Vagina (tissue), 2 donors: ENCODE results near the gene FMNL2. TPM values are rescaled to one million over a fixed set of nuclear protein-coding genes. Genes with fewer than 3 reads are reported as not detected.

Source experiments
- DNase-seq, 2 donors: peaks; one replicate each; pipeline ENCODE4 v3.0.0-alpha.2; 2017; ENCODE audit errors: extremely low spot score in 2 of 2
- H3K27ac ChIP-seq: fragments of 200-600 bp; sonication (generic); one replicate; pipeline ENCODE4 v1.5.1; 2019
- H3K27me3 ChIP-seq: fragments of 200-600 bp; sonication (generic); one replicate; pipeline ENCODE4 v1.5.1; 2019
- H3K36me3 ChIP-seq, 2 donors: fragments of 200-600 bp; sonication (generic); one replicate each; pipeline ENCODE4 v1.5.1; 2017 to 2019
- H3K4me1 ChIP-seq: fragments of 200-600 bp; sonication (generic); one replicate; pipeline ENCODE4 v1.5.1; 2019
- H3K4me3 ChIP-seq, 2 donors: fragments of 200-600 bp; sonication (generic); 1 replicate in 1 of 2; 2 replicates in 1 of 2; pipeline ENCODE4 v1.5.1; 2016 to 2019
- H3K9me3 ChIP-seq: fragments of 200-600 bp; sonication (generic); one replicate; pipeline ENCODE4 v1.5.1; 2019
- POLR2A ChIP-seq, 2 donors: fragments of 450-650 bp; IDR thresholded peaks; one replicate each; pipeline ENCODE4 v1.6.1; 2017; ENCODE audit warnings: antibody characterized with exemption in 2 of 2, mild to moderate bottlenecking in 2 of 2, moderate library complexity in 2 of 2
- POLR2AphosphoS5 ChIP-seq, 2 donors: sonication (generic); formaldehyde crosslinking; IDR thresholded peaks; one replicate each; pipeline ENCODE4 v1.9.0; 2017; ENCODE audit warnings: antibody characterized with exemption in 2 of 2, mild to moderate bottlenecking in 2 of 2, low read depth in 1 of 2; ENCODE audit not compliant: insufficient read depth in 1 of 2
- intact Hi-C: fragments of 100-400 bp; cut with DNase I; formaldehyde crosslinking; loops from one replicate; pipeline ENCODE4 v1.15.1; 2023
- total RNA-seq: library from RNA; depleted of rRNA; stranded (reverse); fragments of >200 nt; gene quantifications from one replicate; pipeline ENCODE4 v1.2.3, GENCODE V29; 2016
- TF ChIP-seq, protein P1 (sequence below), 3 experiments: fragments of 450-650 bp in 2 of 3; fragments of 200-600 bp in 1 of 3; sonication (generic) in 1 of 3; IDR thresholded peaks; one replicate each; pipeline ENCODE4 v1.5.1; 2017 to 2019; ENCODE audit warnings: antibody characterized with exemption in 3 of 3, mild to moderate bottlenecking in 2 of 3, moderate library complexity in 2 of 3

The FMNL2 gene
- total RNA-seq, 1 donor from 2014 or later = 35.4 TPM

DNA sequence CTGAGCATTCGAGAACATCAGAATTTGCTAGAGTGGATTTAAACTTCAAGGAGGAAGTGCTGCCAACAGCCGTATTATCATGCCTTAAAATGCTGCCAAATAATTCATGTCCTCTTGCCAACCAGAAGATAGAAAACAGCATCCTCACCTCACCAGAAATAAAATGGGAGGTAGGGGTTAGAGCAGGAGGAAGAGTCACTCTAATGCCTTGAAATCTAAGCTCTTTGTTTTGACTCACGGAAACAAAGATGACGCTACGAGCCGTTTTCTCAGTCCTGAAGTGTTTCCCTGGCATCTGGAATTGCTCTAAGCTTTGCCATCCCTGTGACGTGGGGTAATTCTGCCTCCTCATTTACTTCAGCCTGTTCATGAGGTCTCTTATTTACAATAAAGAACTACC is 285.2 kb downstream of the FMNL2 start:
- intact Hi-C loops = no loop called here
- TF ChIP-seq, protein P1, sequence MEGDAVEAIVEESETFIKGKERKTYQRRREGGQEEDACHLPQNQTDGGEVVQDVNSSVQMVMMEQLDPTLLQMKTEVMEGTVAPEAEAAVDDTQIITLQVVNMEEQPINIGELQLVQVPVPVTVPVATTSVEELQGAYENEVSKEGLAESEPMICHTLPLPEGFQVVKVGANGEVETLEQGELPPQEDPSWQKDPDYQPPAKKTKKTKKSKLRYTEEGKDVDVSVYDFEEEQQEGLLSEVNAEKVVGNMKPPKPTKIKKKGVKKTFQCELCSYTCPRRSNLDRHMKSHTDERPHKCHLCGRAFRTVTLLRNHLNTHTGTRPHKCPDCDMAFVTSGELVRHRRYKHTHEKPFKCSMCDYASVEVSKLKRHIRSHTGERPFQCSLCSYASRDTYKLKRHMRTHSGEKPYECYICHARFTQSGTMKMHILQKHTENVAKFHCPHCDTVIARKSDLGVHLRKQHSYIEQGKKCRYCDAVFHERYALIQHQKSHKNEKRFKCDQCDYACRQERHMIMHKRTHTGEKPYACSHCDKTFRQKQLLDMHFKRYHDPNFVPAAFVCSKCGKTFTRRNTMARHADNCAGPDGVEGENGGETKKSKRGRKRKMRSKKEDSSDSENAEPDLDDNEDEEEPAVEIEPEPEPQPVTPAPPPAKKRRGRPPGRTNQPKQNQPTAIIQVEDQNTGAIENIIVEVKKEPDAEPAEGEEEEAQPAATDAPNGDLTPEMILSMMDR (IDR thresholded peaks at IDR 0.05) = no peak
- TF ChIP-seq POLR2A (IDR thresholded peaks at IDR 0.05) (no peak), POLR2AphosphoS5 (IDR thresholded peaks at IDR 0.05; ENCODE audit: insufficient read depth in 1 of 2, low read depth in 1 of 2) (peak in 1 of 2 donors; percentile 13)
- peaks cover 0 to 14% of the 10 kb centered on the region in 2 donors for H3K36me3 ChIP-seq

GRCh38 chr2:152620985-152621384 is 286.0 kb downstream of the FMNL2 start:
- H3K27me3 ChIP-seq = no peaks in the 10 kb centered on the region
- DNase-seq = peak in 1 of 2 donors; percentile 77
- no peaks in the 10 kb centered on the region for H3K9me3 ChIP-seq
- intact Hi-C loops = no loop called here
- H3K36me3 ChIP-seq = peaks cover 0 to 14% of the 10 kb centered on the region in 2 donors
- TF ChIP-seq POLR2A (IDR thresholded peaks at IDR 0.05) = no peak
- TF ChIP-seq, protein P1 (IDR thresholded peaks at IDR 0.05) = no peak
- TF ChIP-seq POLR2AphosphoS5 (IDR thresholded peaks at IDR 0.05; ENCODE audit: insufficient read depth in 1 of 2, low read depth in 1 of 2) = no peak
- no peaks in the 10 kb centered on the region for H3K4me1 ChIP-seq
- no peak overlapping the region for H3K4me3 ChIP-seq
- H3K27ac ChIP-seq = no peak overlapping the region

More for the DNA sequence above, 285.2 kb downstream of the FMNL2 start:
- DNase-seq = no peak
- Histone ChIP-seq H3K4me1 (no peaks in the 10 kb centered on the region), H3K27ac (no peak overlapping the region), H3K9me3 (no peaks in the 10 kb centered on the region), H3K27me3 (no peaks in the 10 kb centered on the region), H3K4me3 (no peak overlapping the region)

DNA sequence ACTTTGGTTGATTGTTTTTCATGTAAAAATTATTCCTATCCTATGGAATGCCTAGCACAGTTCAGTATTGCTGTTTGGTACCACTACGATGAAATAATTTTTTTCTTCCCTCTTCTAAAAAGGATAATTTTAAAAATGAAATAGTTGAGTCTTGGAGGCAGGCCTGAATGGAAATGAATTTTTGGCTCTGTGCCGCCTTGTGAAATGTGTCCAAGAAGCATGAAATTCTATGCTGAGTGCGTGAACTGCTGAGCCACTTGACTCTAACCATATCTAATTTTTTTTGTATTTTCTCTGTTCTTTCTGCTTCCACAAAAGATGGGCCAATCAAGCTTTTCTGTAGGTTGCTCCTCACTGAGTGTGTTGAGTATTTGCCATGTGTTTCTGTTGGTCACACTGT is 287.2 kb downstream of the FMNL2 start:
- Histone ChIP-seq H3K27ac (no peak overlapping the region), H3K4me3 (no peak overlapping the region), H3K9me3 (no peaks in the 10 kb centered on the region), H3K36me3 (peaks cover 0 to 13% of the 10 kb centered on the region in 2 donors), H3K4me1 (no peaks in the 10 kb centered on the region), H3K27me3 (no peaks in the 10 kb centered on the region)
- TF ChIP-seq POLR2A (IDR thresholded peaks at IDR 0.05) (no peak), POLR2AphosphoS5 (IDR thresholded peaks at IDR 0.05; ENCODE audit: insufficient read depth in 1 of 2, low read depth in 1 of 2) (no peak)
- TF ChIP-seq, protein P1 (IDR thresholded peaks at IDR 0.05) = no peak
- DNase-seq = no peak
- intact Hi-C loops = no loop called here

GRCh38 chr2:152623076-152623740 is 288.2 kb downstream of the FMNL2 start:
- H3K36me3 ChIP-seq = peaks cover 0 to 8% of the 10 kb centered on the region in 2 donors
- no peak overlapping the region for H3K4me3 ChIP-seq
- peak in 1 of 2 donors; percentile 56 for DNase-seq
- no peaks in the 10 kb centered on the region for H3K4me1 ChIP-seq
- TF ChIP-seq, protein P1 (IDR thresholded peaks at IDR 0.05) = no peak
- no peak for TF ChIP-seq POLR2AphosphoS5 (IDR thresholded peaks at IDR 0.05; ENCODE audit: insufficient read depth in 1 of 2, low read depth in 1 of 2)
- TF ChIP-seq POLR2A (IDR thresholded peaks at IDR 0.05) = no peak
- no peaks in the 10 kb centered on the region for H3K9me3 ChIP-seq
- no peak overlapping the region for H3K27ac ChIP-seq
- no peaks in the 10 kb centered on the region for H3K27me3 ChIP-seq
- intact Hi-C loops = no loop called here

- no peak for DNase-seq
- H3K4me1 ChIP-seq = no peaks in the 10 kb centered on the region
- intact Hi-C loops = no loop called here
- no peaks in the 10 kb centered on the region for H3K9me3 ChIP-seq
- TF ChIP-seq POLR2AphosphoS5 (IDR thresholded peaks at IDR 0.05; ENCODE audit: insufficient read depth in 1 of 2, low read depth in 1 of 2) (no peak), POLR2A (IDR thresholded peaks at IDR 0.05) (no peak)
- TF ChIP-seq, protein P1 (IDR thresholded peaks at IDR 0.05) = no peak
- no peak overlapping the region for H3K4me3 ChIP-seq
- H3K27me3 ChIP-seq = no peaks in the 10 kb centered on the region
- H3K36me3 ChIP-seq = peaks cover 0 to 10% of the 10 kb centered on the region in 2 donors
- no peak overlapping the region for H3K27ac ChIP-seq
Observed at GRCh38 chr2:152623775-152624174, 288.8 kb downstream of the FMNL2 start.
